Measurements from ENCODE around the gene SCART1.

- TF ChIP-seq CTCF (IDR thresholded peaks at IDR 0.05) (no peak), POLR2A (IDR thresholded peaks at IDR 0.05) (no peak), POLR2AphosphoS5 (IDR thresholded peaks at IDR 0.05) (no peak), EP300 (IDR thresholded peaks at IDR 0.05) (no peak)
These were observed 33.7 kb upstream of the SCART1 start for GRCh38 chr10:133420028-133420427.
